Thyroid gland (tissue), 4 donors: ENCODE measurements around the gene AGXT2.

Experiments
- CTCF ChIP-seq, 6 experiments: fragments of 200-600 bp in 3 of 6; fragments of 450-650 bp in 3 of 6; sonication (generic) in 3 of 6; IDR thresholded peaks; one replicate each; pipeline ENCODE4 v1.5.1; 2016 to 2019; ENCODE audit warnings: antibody characterized with exemption in 6 of 6, mild to moderate bottlenecking in 2 of 6, inconsistent platforms in 1 of 6, moderate library complexity in 1 of 6
- POLR2A ChIP-seq, 2 donors: fragments of 450-650 bp; IDR thresholded peaks; one replicate each; pipeline ENCODE4 v1.6.1; 2017; ENCODE audit warnings: antibody characterized with exemption in 2 of 2, mild to moderate bottlenecking in 2 of 2, moderate library complexity in 1 of 2

- TF ChIP-seq POLR2A (IDR thresholded peaks at IDR 0.05) (no peak), CTCF (IDR thresholded peaks at IDR 0.05) (no peak)
These were observed 13.5 kb upstream of the AGXT2 start for GRCh38 chr5:35061211-35061770.
